ENCODE measurements around the gene ARHGAP15.

- TF ChIP-seq SUZ12 (IDR thresholded peaks at IDR 0.05; ENCODE audit: extremely low read depth, insufficient read depth, insufficient read length) (no peak), YY1 (IDR thresholded peaks at IDR 0.05; ENCODE audit: insufficient read depth, insufficient read length) (no peak), ZNF274 (IDR thresholded peaks at IDR 0.05; ENCODE audit: low read depth, low read length) (no peak)
Observed at GRCh38 chr2:143734507-143734906, 605.3 kb downstream of the ARHGAP15 start.

Measured in NT2/D1 (cell line).